Loucy (cell line): ENCODE results near the gene ANXA3.

Experiments
- H2AFZ ChIP-seq: fragments of 200-600 bp; sonication (generic); 2 replicates; pipeline ENCODE4 v1.6.0; 2016; ENCODE audit warnings: antibody characterized with exemption, mild to moderate bottlenecking, low read length, moderate library complexity
- H3F3A ChIP-seq: fragments of 200-600 bp; 2 replicates; pipeline ENCODE4 v1.6.0; 2016; ENCODE audit warnings: antibody characterized with exemption, low read depth, mild to moderate bottlenecking
- H3K27me3 ChIP-seq: fragments of 200-600 bp; sonication (generic); 2 replicates; pipeline ENCODE4 v1.6.1; 2014; ENCODE audit warnings: low read length, mild to moderate bottlenecking; ENCODE audit not compliant: insufficient read depth, poor library complexity, severe bottlenecking
- H3K36me3 ChIP-seq: fragments of 200-600 bp; sonication (generic); 2 replicates; pipeline ENCODE4 v1.6.1; 2016; ENCODE audit warnings: low read length; ENCODE audit not compliant: insufficient read depth
- H3K4me1 ChIP-seq: fragments of 200-600 bp; sonication (generic); 2 replicates; pipeline ENCODE4 v1.5.1; 2014; ENCODE audit warnings: low read length, mild to moderate bottlenecking; ENCODE audit not compliant: insufficient read depth, poor library complexity, severe bottlenecking
- H3K4me2 ChIP-seq: fragments of 200-600 bp; sonication (generic); 2 replicates; pipeline ENCODE4 v1.6.0; 2014; ENCODE audit warnings: antibody characterized with exemption, low read length, low read depth, mild to moderate bottlenecking; ENCODE audit not compliant: poor library complexity, severe bottlenecking
- H3K4me3 ChIP-seq: fragments of 200-600 bp; sonication (generic); 2 replicates; pipeline ENCODE4 v1.5.1; 2014; ENCODE audit warnings: low read length, mild to moderate bottlenecking, mixed read lengths; ENCODE audit not compliant: poor library complexity, severe bottlenecking
- H3K79me2 ChIP-seq: fragments of 200-600 bp; sonication (generic); 2 replicates; pipeline ENCODE4 v1.6.1; 2014; ENCODE audit warnings: low read length; ENCODE audit not compliant: insufficient read depth
- H3K9ac ChIP-seq: fragments of 200-600 bp; sonication (generic); 2 replicates; pipeline ENCODE4 v1.6.0; 2014; ENCODE audit warnings: mild to moderate bottlenecking, low read depth, low read length, moderate library complexity; ENCODE audit not compliant: poor library complexity, severe bottlenecking
- H3K9me2 ChIP-seq: fragments of 200-600 bp; sonication (generic); replicated peaks from 2 replicates; pipeline ENCODE4 v1.6.1; 2016; ENCODE audit warnings: low read depth, low read length, mixed read lengths
- H3K9me3 ChIP-seq: fragments of 200-600 bp; sonication (generic); 2 replicates; pipeline ENCODE4 v1.6.1; 2014; ENCODE audit warnings: mild to moderate bottlenecking, antibody characterized with exemption, low read length, low read depth; ENCODE audit not compliant: insufficient read depth
- H4K20me1 ChIP-seq: fragments of 200-600 bp; sonication (generic); 2 replicates; pipeline ENCODE4 v1.6.0; 2014; ENCODE audit warnings: antibody characterized with exemption, low read length, mild to moderate bottlenecking; ENCODE audit not compliant: insufficient read depth, poor library complexity, severe bottlenecking
- EZH2phosphoT487 ChIP-seq: fragments of 200-600 bp; IDR thresholded peaks from 2 replicates; pipeline ENCODE4 v1.6.1; 2018; ENCODE audit warnings: antibody characterized with exemption, mild to moderate bottlenecking, moderate library complexity, borderline replicate concordance
- TF ChIP-seq, protein P1 (sequence below): fragments of 200-600 bp; sonication (generic); conservative IDR thresholded peaks from 2 replicates; pipeline ENCODE4 v1.5.1; 2014; ENCODE audit warnings: mild to moderate bottlenecking, antibody characterized with exemption, low read length

Gene ANXA3

DNA sequence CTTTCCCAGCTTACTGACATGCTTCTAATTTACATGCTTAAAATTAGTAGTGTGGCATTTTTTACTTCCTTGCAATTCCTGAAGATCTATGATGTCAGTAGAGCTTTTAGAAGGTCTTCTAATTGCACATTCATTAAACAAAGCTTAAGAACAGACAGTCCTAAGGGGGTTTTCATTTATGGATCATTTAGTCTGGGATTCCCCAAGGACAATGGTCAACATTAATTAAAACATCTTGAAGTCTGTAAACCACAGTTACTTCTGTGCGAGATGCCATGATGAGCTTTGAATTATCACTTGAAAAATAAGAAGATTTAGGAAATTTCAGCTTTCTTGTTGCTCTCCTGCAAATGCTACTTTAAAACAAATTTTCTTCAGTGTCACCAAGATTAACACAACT is 20.2 kb downstream of the ANXA3 start:
- Histone ChIP-seq H4K20me1 (no peaks in the 10 kb centered on the region), H3F3A (no peaks in the 10 kb centered on the region), H3K4me2 (no peak overlapping the region), H3K36me3 (no peaks in the 10 kb centered on the region), H3K27me3 (no peaks in the 10 kb centered on the region), H3K9me2 (no peaks in the 10 kb centered on the region), H3K9me3 (no peaks in the 10 kb centered on the region), H3K79me2 (no peaks in the 10 kb centered on the region), H3K4me1 (peaks cover 13% of the 10 kb centered on the region), H3K4me3 (no peak overlapping the region), H2AFZ (no peak overlapping the region; the same call in 1 of the 2 replicates), H3K9ac (no peak overlapping the region)
- TF ChIP-seq EZH2phosphoT487: no peak
- TF ChIP-seq, protein P1, sequence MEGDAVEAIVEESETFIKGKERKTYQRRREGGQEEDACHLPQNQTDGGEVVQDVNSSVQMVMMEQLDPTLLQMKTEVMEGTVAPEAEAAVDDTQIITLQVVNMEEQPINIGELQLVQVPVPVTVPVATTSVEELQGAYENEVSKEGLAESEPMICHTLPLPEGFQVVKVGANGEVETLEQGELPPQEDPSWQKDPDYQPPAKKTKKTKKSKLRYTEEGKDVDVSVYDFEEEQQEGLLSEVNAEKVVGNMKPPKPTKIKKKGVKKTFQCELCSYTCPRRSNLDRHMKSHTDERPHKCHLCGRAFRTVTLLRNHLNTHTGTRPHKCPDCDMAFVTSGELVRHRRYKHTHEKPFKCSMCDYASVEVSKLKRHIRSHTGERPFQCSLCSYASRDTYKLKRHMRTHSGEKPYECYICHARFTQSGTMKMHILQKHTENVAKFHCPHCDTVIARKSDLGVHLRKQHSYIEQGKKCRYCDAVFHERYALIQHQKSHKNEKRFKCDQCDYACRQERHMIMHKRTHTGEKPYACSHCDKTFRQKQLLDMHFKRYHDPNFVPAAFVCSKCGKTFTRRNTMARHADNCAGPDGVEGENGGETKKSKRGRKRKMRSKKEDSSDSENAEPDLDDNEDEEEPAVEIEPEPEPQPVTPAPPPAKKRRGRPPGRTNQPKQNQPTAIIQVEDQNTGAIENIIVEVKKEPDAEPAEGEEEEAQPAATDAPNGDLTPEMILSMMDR: no peak

GRCh38 chr4:78578674-78579425 is 27.3 kb downstream of the ANXA3 start:
- Histone ChIP-seq H4K20me1 (no peaks in the 10 kb centered on the region), H3F3A (no peaks in the 10 kb centered on the region), H3K4me3 (no peak overlapping the region), H3K4me2 (no peak overlapping the region), H3K36me3 (no peaks in the 10 kb centered on the region), H3K4me1 (no peaks in the 10 kb centered on the region), H3K9me3 (no peaks in the 10 kb centered on the region), H2AFZ (no peak overlapping the region), H3K79me2 (no peaks in the 10 kb centered on the region), H3K27me3 (no peaks in the 10 kb centered on the region), H3K9me2 (no peaks in the 10 kb centered on the region), H3K9ac (no peak overlapping the region)
- TF ChIP-seq EZH2phosphoT487: no peak
- TF ChIP-seq, protein P1: no peak

GRCh38 chr4:78581618-78582017 is 30.0 kb downstream of the ANXA3 start:
- Histone ChIP-seq H3K9ac (no peak overlapping the region), H3K4me3 (no peak overlapping the region), H3K9me2 (no peaks in the 10 kb centered on the region), H3K36me3 (no peaks in the 10 kb centered on the region), H2AFZ (no peak overlapping the region), H3K27me3 (no peaks in the 10 kb centered on the region), H3K9me3 (no peaks in the 10 kb centered on the region), H3F3A (no peaks in the 10 kb centered on the region), H3K4me2 (no peak overlapping the region), H3K4me1 (peaks cover 9% of the 10 kb centered on the region), H3K79me2 (no peaks in the 10 kb centered on the region), H4K20me1 (no peaks in the 10 kb centered on the region)
- no peak for TF ChIP-seq EZH2phosphoT487
- TF ChIP-seq, protein P1: no peak
